OCI-LY7 (cell line): ENCODE data around the gene TNIK.

Source experiments
- EZH2phosphoT487 ChIP-seq: fragments of 200-600 bp; sonication (generic); IDR thresholded peaks from 2 replicates; pipeline ENCODE4 v1.6.1; 2018; ENCODE audit warnings: low read depth, borderline replicate concordance, mild to moderate bottlenecking, mixed run types, antibody characterized with exemption, low read length, moderate library complexity, mixed read lengths
- TF ChIP-seq, protein P1 (sequence below): fragments of 200-600 bp; sonication (generic); conservative IDR thresholded peaks from 2 replicates; pipeline ENCODE4 v1.5.1; 2014; ENCODE audit warnings: mild to moderate bottlenecking, antibody characterized with exemption, low read length, moderate library complexity, mixed read lengths

DNA sequence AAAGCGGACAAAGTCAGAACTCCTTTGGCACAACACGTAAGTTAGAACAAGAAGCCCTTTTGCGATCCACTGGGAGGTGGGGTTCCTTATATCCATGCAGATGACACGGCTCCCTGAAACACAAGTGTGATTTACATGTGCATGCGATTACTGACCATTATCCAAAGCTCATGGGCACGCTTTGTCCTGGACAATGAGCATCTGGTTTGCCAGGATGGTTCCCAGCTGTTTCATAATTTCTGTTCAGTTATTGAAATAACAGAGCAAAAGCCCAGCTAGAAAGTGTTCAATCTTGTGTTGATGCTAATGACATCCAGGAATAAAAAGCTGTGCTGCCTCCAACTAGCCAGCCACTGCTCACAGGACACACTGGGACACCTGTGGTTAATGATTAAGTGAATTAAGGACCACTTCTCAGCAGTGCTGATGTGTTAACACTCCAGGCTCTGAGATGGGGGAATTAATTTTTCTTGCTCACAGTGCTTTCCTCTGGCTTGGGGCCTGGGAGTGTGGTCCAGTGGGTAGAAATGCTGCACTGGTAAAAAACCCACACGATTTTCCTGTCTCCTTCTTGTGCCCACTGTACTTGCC, 310.6 kb downstream of the TNIK start:
- TF ChIP-seq, protein P1, sequence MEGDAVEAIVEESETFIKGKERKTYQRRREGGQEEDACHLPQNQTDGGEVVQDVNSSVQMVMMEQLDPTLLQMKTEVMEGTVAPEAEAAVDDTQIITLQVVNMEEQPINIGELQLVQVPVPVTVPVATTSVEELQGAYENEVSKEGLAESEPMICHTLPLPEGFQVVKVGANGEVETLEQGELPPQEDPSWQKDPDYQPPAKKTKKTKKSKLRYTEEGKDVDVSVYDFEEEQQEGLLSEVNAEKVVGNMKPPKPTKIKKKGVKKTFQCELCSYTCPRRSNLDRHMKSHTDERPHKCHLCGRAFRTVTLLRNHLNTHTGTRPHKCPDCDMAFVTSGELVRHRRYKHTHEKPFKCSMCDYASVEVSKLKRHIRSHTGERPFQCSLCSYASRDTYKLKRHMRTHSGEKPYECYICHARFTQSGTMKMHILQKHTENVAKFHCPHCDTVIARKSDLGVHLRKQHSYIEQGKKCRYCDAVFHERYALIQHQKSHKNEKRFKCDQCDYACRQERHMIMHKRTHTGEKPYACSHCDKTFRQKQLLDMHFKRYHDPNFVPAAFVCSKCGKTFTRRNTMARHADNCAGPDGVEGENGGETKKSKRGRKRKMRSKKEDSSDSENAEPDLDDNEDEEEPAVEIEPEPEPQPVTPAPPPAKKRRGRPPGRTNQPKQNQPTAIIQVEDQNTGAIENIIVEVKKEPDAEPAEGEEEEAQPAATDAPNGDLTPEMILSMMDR = no peak
- no peak for TF ChIP-seq EZH2phosphoT487
